ENCODE measurements around the gene SERPINB6. TPM values are rescaled to one million over a fixed set of nuclear protein-coding genes. Genes with fewer than 3 reads are reported as not detected.
"Not testable (repeated sequence)": the region's sequence is repeated elsewhere in the genome, so short reads cannot be mapped to it uniquely, and the experiment has no call there.

Gene SERPINB6
- polyA plus RNA-seq, 1 of the 3 experiments (the other 2 are of a cell fraction), result 102 TPM

DNA sequence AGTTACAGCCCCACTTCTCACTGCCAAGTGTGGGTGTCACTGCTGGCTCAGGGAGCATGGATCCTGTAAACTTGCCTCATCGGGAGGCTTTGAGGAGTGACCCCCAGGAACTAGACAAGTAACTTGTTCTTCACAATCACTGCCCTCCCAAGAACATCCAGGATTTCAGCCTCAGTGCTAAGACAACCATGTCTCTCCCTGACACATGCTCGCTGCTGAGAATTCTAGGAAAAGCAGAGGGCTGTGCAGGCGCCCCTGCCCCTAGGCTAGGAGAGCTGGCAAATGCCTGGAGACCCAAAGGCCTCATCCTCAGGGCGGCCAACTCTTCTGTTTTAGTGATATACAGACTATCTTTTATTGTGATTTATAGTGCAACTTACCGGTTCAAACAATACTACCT, 31.9 kb upstream of the SERPINB6 start:
- POLR2A ChIA-PET; H3K79me2 ChIP-seq (ENCODE audit: insufficient read depth); H3K4me3 ChIP-seq (ENCODE audit: low read depth in 2 of 2, low read length in 1 of 2); CTCF ChIA-PET; H3K9me3 ChIP-seq; H3K27me3 ChIP-seq (ENCODE audit: insufficient read depth); H4K20me1 ChIP-seq (ENCODE audit: insufficient read depth); H3K9me2 ChIP-seq; H3K36me3 ChIP-seq (replicated peaks in 1 of 2; ENCODE audit: control insufficient read depth in 1 of 2, insufficient read depth in 2 of 2, low read length in 1 of 2); DNase-seq; H3K27ac ChIP-seq (ENCODE audit: low read depth in 2 of 2, low read length in 1 of 2); H3K9ac ChIP-seq; H3K4me2 ChIP-seq; H3F3A ChIP-seq (replicated peaks; ENCODE audit: insufficient read depth); H2AFZ ChIP-seq (ENCODE audit: low read depth): not testable (repeated sequence)
- WGBS (ENCODE audit: low lambda C conversion rate), result 80% methylated on average over 2 of the region's 5 CpGs
- H3K4me1 ChIP-seq (ENCODE audit: control insufficient read depth in 1 of 2, insufficient read depth in 2 of 2, low read depth in 1 of 2, low read length in 1 of 2), result peaks cover 0 to 11% of the 10 kb centered on the region in 2 experiments; a peak in 1 of 4 replicates

DNA sequence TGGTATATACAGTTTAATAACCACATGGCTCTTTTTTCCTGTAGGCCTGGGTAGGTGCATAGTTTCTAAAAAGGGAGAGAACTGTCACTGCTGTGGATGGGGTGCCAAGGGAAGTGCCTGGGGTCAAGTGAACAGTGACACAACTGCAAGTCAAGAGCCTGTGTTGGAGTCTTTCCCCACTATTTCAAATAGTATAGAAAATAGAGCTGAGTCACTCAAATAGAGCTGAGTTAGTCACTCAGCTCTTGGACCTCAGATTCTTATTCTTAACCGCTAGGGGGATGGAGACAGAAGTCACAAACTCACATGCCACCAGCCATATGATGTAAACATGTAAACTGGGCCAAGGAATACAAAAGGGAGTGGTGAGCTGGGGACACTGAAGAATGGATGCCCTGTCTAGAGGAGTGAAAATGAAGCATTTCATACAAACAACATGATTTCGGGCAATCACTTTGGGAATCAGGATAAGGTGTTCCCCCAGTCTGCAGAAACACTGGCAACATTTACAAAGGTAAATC, 30.5 kb upstream of the SERPINB6 start:
- Histone ChIP-seq H4K20me1 (ENCODE audit: insufficient read depth) (no peaks in the 10 kb centered on the region), H3K36me3 (replicated peaks in 1 of 2; ENCODE audit: control insufficient read depth in 1 of 2, insufficient read depth in 2 of 2, low read length in 1 of 2) (no peaks in the 10 kb centered on the region), H3F3A (replicated peaks; ENCODE audit: insufficient read depth) (peaks cover 8% of the 10 kb centered on the region), H2AFZ (ENCODE audit: low read depth) (no peak overlapping the region), H3K79me2 (ENCODE audit: insufficient read depth) (no peaks in the 10 kb centered on the region; the same call in 1 of the 2 replicates), H3K9me3 (no peaks in the 10 kb centered on the region), H3K9me2 (no peaks in the 10 kb centered on the region), H3K4me1 (ENCODE audit: control insufficient read depth in 1 of 2, insufficient read depth in 2 of 2, low read depth in 1 of 2, low read length in 1 of 2) (peaks cover 0 to 11% of the 10 kb centered on the region in 2 experiments; a peak in 1 of 4 replicates), H3K27ac (ENCODE audit: low read depth in 2 of 2, low read length in 1 of 2) (no peak overlapping the region), H3K27me3 (ENCODE audit: insufficient read depth) (no peaks in the 10 kb centered on the region), H3K9ac (no peak overlapping the region), H3K4me3 (ENCODE audit: low read depth in 2 of 2, low read length in 1 of 2) (no peak overlapping the region), H3K4me2 (no peak overlapping the region)
- WGBS (ENCODE audit: low lambda C conversion rate), result 68% methylated on average over 2 of the region's 2 CpGs
- DNase-seq, result no peak
- no peak for TF ChIP-seq RXRA (IDR thresholded peaks at IDR 0.05; ENCODE audit: borderline replicate concordance, low read depth)
- TF ChIP-seq CTCF (IDR thresholded peaks at IDR 0.05), result peak; percentile 49
- peak; percentile 23; the same call in 1 of the 2 replicates for TF ChIP-seq MXI1 (IDR thresholded peaks at IDR 0.05; ENCODE audit: low read depth, low read length)
- peak; percentile 22; the same call in 1 of the 2 replicates for TF ChIP-seq RAD21 (IDR thresholded peaks at IDR 0.05; ENCODE audit: low read length)
- ChIA-PET CTCF (interaction anchor here (0.6 to 2.8 kb wide), 17 partner anchors 9 to 264 kb away, joined by 3 to 10 read pairs (median 4); partner anchors contain the start of gene RIPK1), POLR2A (interaction anchor here (1.0 kb wide), 1 partner anchor 65 kb away, joined by 3 read pairs; no protein-coding TSS in a partner anchor)

- H2AFZ ChIP-seq (ENCODE audit: low read depth), result no peak overlapping the region
- H4K20me1 ChIP-seq (ENCODE audit: insufficient read depth), result no peaks in the 10 kb centered on the region
- H3K79me2 ChIP-seq (ENCODE audit: insufficient read depth), result no peaks in the 10 kb centered on the region; the same call in 1 of the 2 replicates
- no peak overlapping the region for H3K4me3 ChIP-seq (ENCODE audit: low read depth in 2 of 2, low read length in 1 of 2)
- H3K9ac ChIP-seq, result no peak overlapping the region
- H3K4me1 ChIP-seq (ENCODE audit: control insufficient read depth in 1 of 2, insufficient read depth in 2 of 2, low read depth in 1 of 2, low read length in 1 of 2), result peaks cover 0 to 11% of the 10 kb centered on the region in 2 experiments; a peak in 1 of 4 replicates
- no peaks in the 10 kb centered on the region for H3K27me3 ChIP-seq (ENCODE audit: insufficient read depth)
- no peak overlapping the region for H3K4me2 ChIP-seq
- no peaks in the 10 kb centered on the region for H3K9me3 ChIP-seq
- H3K27ac ChIP-seq (ENCODE audit: low read depth in 2 of 2, low read length in 1 of 2), result no peak overlapping the region
- TF ChIP-seq, protein P1, sequence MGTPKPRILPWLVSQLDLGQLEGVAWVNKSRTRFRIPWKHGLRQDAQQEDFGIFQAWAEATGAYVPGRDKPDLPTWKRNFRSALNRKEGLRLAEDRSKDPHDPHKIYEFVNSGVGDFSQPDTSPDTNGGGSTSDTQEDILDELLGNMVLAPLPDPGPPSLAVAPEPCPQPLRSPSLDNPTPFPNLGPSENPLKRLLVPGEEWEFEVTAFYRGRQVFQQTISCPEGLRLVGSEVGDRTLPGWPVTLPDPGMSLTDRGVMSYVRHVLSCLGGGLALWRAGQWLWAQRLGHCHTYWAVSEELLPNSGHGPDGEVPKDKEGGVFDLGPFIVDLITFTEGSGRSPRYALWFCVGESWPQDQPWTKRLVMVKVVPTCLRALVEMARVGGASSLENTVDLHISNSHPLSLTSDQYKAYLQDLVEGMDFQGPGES (IDR thresholded peaks at IDR 0.05; ENCODE audit: low read depth, low read length), result no peak
- no peak for TF ChIP-seq CTCF (IDR thresholded peaks at IDR 0.05)
- TF ChIP-seq MXI1 (IDR thresholded peaks at IDR 0.05; ENCODE audit: low read depth, low read length), result no peak
- no peak for TF ChIP-seq GABPA (IDR thresholded peaks at IDR 0.05; ENCODE audit: low read depth)
- H3F3A ChIP-seq (replicated peaks; ENCODE audit: insufficient read depth), result peaks cover 8% of the 10 kb centered on the region
- 91% methylated on average over 11 of the region's 11 CpGs for WGBS (ENCODE audit: low lambda C conversion rate)
- DNase-seq, result no peak
- no peaks in the 10 kb centered on the region for H3K36me3 ChIP-seq (replicated peaks in 1 of 2; ENCODE audit: control insufficient read depth in 1 of 2, insufficient read depth in 2 of 2, low read length in 1 of 2)
- CTCF ChIA-PET, result interaction anchor here (0.6 to 2.8 kb wide), 18 partner anchors 10 to 263 kb away, joined by 3 to 10 read pairs (median 4); partner anchors contain the start of gene RIPK1
- no peaks in the 10 kb centered on the region for H3K9me2 ChIP-seq
- POLR2A ChIA-PET, result interaction anchor here (1.0 kb wide), 1 partner anchor 65 kb away, joined by 3 read pairs; no protein-coding TSS in a partner anchor
These were observed 29.9 kb upstream of the SERPINB6 start for GRCh38 chr6:3001146-3001772.

Data from SK-N-SH (cell line).